Endothelial cell (in vitro differentiated cells): ENCODE results near the gene EIF2S2. TPM values are rescaled to one million over a fixed set of nuclear protein-coding genes. Genes with fewer than 3 reads are reported as not detected.
"Not testable (repeated sequence)": the region's sequence is repeated elsewhere in the genome, so short reads cannot be mapped to it uniquely, and the experiment has no call there.

Experiments
- DNase-seq: peaks from one replicate; pipeline ENCODE4 v3.0.0; 2021; ENCODE audit warnings: low spot score
- H3K27ac Mint-ChIP-seq: one replicate; pipeline ENCODE4 v1.8.0; 2021; ENCODE audit warnings: mixed read lengths, inconsistent platforms; ENCODE audit not compliant: unreplicated experiment
- H3K27me3 Mint-ChIP-seq: one replicate; pipeline ENCODE4 v1.8.0; 2021; ENCODE audit warnings: mild to moderate bottlenecking, moderate library complexity, mixed read lengths, inconsistent platforms; ENCODE audit not compliant: unreplicated experiment
- H3K36me3 Mint-ChIP-seq: one replicate; pipeline ENCODE4 v1.8.0; 2021; ENCODE audit warnings: mild to moderate bottlenecking, low read depth, mixed read lengths, inconsistent platforms; ENCODE audit not compliant: unreplicated experiment
- H3K4me1 Mint-ChIP-seq: one replicate; pipeline ENCODE4 v1.8.0; 2021; ENCODE audit warnings: mild to moderate bottlenecking, mixed read lengths, inconsistent platforms; ENCODE audit not compliant: unreplicated experiment
- H3K4me3 Mint-ChIP-seq: one replicate; pipeline ENCODE4 v1.8.0; 2021; ENCODE audit warnings: mild to moderate bottlenecking, mixed read lengths, inconsistent platforms; ENCODE audit not compliant: unreplicated experiment
- H3K9me3 Mint-ChIP-seq: one replicate; pipeline ENCODE4 v1.8.0; 2021; ENCODE audit warnings: mixed read lengths, inconsistent platforms; ENCODE audit not compliant: unreplicated experiment
- long read RNA-seq: library from polyadenylated mRNA; unstranded; transcript quantifications from one replicate; pipeline ENCODE4 v2.0.0, GENCODE V29; 2020; ENCODE audit not compliant: unreplicated experiment
- total RNA-seq: library from RNA; stranded (reverse); fragmentation: NEBNext Ultra II Directional; extraction: Animal tissue kit (Norgen Biotek cat#: 25700); gene quantifications from one replicate; pipeline ENCODE4 v1.2.1, GENCODE V29; 2021; ENCODE audit not compliant: unreplicated experiment
- TF ChIP-seq, protein P1 (sequence below): fragments of 200-600 bp; sonication (generic); IDR thresholded peaks from one replicate; pipeline ENCODE4 v1.5.0; 2021; ENCODE audit warnings: antibody characterized with exemption; ENCODE audit not compliant: unreplicated experiment

The EIF2S2 gene, protein sequence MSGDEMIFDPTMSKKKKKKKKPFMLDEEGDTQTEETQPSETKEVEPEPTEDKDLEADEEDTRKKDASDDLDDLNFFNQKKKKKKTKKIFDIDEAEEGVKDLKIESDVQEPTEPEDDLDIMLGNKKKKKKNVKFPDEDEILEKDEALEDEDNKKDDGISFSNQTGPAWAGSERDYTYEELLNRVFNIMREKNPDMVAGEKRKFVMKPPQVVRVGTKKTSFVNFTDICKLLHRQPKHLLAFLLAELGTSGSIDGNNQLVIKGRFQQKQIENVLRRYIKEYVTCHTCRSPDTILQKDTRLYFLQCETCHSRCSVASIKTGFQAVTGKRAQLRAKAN
- 107 TPM for total RNA-seq
- long read RNA-seq, transcript EIF2S2-201 (9 exons, 2,656 nt): major isoform, 61 of 153 reads
- long read RNA-seq, partial matches to known transcripts: 78 of 153 reads
- long read RNA-seq, other reads (novel, unspliced or antisense): 14 of 153 reads

DNA sequence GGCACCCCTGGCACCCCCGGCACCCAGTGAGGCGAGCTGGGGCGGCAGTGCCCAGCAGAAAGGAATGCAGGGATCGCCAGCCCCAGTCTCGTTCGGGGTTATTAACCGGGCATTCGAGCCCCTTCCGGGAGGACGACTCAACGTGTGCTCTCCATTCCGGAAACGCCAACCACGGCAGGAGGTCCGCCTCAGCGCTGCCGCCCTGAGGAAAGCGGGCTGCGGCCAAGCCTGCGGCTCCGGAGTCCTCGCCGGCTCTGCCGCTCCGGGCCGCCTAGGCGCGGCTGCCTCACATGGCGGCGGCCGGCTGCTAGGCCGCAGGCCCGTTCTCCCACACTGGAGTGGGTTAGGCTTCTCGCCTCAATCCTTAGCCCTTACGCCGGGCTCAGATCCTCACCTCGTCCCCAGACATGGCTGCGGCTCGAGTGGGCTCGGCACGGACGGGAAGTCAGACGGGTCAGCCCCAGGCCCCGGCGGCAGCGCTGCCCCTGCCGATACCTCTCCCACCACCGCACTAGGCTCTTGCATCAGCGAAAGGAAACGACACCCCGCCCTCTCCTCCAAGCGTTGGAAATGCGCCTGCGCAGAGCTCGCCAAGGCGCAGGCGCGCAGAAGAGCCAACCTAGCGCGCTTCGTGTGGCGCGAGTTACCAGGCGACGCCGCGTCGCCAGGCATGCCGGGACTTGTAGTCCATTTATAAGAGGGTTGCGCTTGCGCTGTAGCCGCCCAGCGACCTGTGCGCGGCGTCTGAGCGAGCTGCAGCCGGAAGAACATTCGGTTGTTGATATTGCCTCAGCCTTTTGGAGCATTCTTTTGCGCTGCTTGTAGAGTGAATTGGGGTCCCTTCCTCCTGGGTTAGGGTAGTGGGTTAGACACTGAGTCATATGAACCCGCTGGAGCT is at the start of gene EIF2S2:
Gene EIF2S2 (minus strand): TSS at position 542 of the 898 bp plus-strand sequence. CDS start 133 bp downstream, at position 409.
- Mint-ChIP-seq H3K36me3 (peaks cover 16% of the 10 kb centered on the region), H3K4me1 (peaks cover 41% of the 10 kb centered on the region), H3K4me3 (peak within 1 kb of the TSS; percentile 99), H3K27ac (peak within 1 kb of the TSS; percentile 97), H3K9me3 (no peaks in the 10 kb centered on the region), H3K27me3 (peaks cover 13% of the 10 kb centered on the region)
- TF ChIP-seq, protein P1, sequence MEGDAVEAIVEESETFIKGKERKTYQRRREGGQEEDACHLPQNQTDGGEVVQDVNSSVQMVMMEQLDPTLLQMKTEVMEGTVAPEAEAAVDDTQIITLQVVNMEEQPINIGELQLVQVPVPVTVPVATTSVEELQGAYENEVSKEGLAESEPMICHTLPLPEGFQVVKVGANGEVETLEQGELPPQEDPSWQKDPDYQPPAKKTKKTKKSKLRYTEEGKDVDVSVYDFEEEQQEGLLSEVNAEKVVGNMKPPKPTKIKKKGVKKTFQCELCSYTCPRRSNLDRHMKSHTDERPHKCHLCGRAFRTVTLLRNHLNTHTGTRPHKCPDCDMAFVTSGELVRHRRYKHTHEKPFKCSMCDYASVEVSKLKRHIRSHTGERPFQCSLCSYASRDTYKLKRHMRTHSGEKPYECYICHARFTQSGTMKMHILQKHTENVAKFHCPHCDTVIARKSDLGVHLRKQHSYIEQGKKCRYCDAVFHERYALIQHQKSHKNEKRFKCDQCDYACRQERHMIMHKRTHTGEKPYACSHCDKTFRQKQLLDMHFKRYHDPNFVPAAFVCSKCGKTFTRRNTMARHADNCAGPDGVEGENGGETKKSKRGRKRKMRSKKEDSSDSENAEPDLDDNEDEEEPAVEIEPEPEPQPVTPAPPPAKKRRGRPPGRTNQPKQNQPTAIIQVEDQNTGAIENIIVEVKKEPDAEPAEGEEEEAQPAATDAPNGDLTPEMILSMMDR: no peak
- peak; percentile 93 for DNase-seq

DNA sequence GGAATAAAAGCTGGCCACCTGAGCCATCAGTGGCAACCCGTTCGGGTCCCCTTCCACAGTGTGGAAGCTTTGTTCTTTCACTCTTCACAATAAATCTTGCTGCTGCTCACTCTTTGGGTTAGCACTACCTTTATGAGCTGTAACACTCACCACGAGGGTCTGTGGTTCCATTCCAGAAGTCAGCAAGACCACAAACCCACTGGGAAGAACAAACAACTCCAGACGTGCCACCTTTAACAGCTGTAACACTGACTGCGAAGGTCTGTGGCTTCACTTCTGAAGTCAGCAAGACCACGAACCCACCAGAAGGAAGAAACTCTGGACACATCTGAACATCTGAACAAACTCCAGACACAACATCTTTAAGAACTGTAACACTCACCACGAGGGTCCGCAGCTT is 45.7 kb upstream of the EIF2S2 start:
- not testable (repeated sequence) for DNase-seq, H3K4me3 Mint-ChIP-seq, H3K9me3 Mint-ChIP-seq, H3K36me3 Mint-ChIP-seq, H3K27me3 Mint-ChIP-seq
- peak overlapping the region; percentile 67 for H3K27ac Mint-ChIP-seq
- peaks cover 59% of the 10 kb centered on the region for H3K4me1 Mint-ChIP-seq

DNA sequence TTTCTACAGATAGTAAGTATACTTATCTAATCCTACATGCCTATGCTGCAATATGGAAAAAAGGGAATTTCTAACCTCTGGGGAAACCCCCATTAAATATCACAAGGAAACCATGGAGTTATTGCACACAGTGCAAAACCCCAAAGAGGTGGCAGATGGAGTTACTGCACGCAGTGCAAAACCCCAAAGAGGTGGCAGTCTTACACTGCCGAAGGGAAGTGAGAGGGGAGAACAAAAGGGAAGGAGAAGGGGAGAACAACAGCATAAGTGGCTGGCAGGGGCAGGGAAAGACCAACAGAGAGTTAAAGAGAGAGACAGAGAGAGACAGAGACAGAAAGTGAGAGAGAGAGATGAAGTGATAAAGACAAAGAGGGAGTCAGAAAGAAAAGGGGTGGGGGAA is 43.8 kb upstream of the EIF2S2 start:
- H3K9me3 Mint-ChIP-seq: no peaks in the 10 kb centered on the region
- peaks cover 62% of the 10 kb centered on the region for H3K4me1 Mint-ChIP-seq
- TF ChIP-seq, protein P1: no peak
- no peak overlapping the region for H3K4me3 Mint-ChIP-seq
- H3K27ac Mint-ChIP-seq: peak overlapping the region; percentile 99
- peaks cover 4% of the 10 kb centered on the region for H3K36me3 Mint-ChIP-seq
- peaks cover 2% of the 10 kb centered on the region for H3K27me3 Mint-ChIP-seq
- DNase-seq: no peak

DNA sequence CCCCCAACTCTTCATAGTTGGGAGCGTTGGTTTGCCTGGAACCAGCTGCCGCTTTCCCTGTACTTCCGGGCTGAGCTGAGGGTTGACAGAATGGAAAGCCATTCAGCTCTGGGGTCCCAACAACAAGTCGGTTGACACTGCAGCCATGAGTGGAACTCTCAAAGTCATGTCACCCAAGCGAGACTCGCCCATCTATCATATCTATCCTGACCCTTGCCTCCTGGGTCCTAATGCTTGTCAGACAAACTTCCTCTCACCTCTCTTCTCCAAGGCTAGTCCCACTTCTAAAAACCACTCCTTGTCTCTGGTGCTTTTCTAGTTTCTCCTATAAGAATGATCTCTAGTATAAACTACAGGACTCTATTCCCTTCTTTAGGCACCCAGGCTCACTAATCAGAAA is 41.1 kb upstream of the EIF2S2 start:
- H3K4me1 Mint-ChIP-seq: peaks cover 49% of the 10 kb centered on the region
- H3K9me3 Mint-ChIP-seq, H3K36me3 Mint-ChIP-seq, H3K4me3 Mint-ChIP-seq, DNase-seq, H3K27me3 Mint-ChIP-seq: not testable (repeated sequence)
- H3K27ac Mint-ChIP-seq: peak overlapping the region; percentile 61

DNA sequence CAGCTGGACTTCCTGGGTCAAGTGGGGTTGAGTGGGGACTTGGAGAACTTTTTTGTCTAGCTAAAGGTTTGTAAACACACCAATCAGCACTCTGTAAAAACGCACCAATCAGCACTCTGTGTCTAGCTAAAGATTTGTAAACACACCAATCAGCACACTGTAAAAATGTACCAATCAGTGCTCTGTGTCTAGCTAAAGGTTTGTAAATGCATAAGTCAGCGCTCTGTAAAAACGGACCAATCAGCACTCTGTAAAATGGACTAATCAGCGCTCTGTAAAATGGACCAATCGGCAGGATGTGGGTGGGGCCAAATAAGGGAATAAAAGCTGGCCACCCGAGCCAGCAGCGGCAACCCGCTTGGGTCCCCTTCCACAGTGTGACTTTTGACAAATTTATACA is 40.0 kb upstream of the EIF2S2 start:
- not testable (repeated sequence) for H3K4me3 Mint-ChIP-seq, H3K27me3 Mint-ChIP-seq
- H3K4me1 Mint-ChIP-seq: peaks cover 43% of the 10 kb centered on the region

DNA sequence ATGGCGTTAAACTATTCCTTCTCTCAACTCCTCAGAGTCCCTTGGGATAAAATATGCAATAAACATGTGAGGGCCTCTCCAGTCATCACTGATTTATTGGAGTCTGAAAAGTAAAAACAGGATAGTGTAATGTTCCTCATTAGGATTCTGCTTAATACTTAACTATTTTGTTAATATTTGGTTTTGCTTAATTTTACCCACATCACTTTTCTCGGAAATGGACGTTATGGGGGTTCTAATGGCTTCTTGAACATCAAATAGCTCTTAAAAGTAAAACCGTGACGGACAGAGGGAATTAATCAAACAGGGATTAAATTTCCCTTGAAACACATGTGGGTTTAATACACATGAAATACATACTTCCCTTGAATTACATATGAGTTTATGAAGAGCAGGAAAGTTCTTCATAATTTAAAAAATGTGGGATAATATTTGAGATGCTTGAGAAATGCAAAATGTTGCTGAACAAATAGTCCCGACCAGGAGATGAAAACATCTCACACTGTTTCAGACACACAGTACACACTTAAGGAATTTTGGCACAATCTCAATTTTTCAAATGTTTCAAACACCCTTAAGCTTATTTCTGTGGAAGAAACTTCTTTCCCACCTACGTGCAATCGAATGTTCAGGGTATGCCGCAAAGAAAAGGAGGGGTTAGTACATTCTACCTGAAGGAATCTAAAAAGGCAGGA is 38.4 kb upstream of the EIF2S2 start:
- Mint-ChIP-seq H3K9me3 (no peaks in the 10 kb centered on the region), H3K27me3 (no peaks in the 10 kb centered on the region), H3K4me1 (peaks cover 28% of the 10 kb centered on the region), H3K36me3 (peaks cover 4% of the 10 kb centered on the region), H3K27ac (no peak overlapping the region), H3K4me3 (no peak overlapping the region)
- TF ChIP-seq, protein P1: no peak
- no peak for DNase-seq

More for the DNA sequence above, 40.0 kb upstream of the EIF2S2 start:
- H3K9me3 Mint-ChIP-seq, H3K36me3 Mint-ChIP-seq, DNase-seq, H3K27ac Mint-ChIP-seq: not testable (repeated sequence)
